OCI-M2 (cell line): ENCODE measurements around the gene CYP20A1.

Source experiments
- DNase-seq: peaks from one replicate; lab custom pipeline; 2025; ENCODE audit not compliant: unreplicated experiment; lab: John Stamatoyannopoulos, UW

The CYP20A1 gene

DNA sequence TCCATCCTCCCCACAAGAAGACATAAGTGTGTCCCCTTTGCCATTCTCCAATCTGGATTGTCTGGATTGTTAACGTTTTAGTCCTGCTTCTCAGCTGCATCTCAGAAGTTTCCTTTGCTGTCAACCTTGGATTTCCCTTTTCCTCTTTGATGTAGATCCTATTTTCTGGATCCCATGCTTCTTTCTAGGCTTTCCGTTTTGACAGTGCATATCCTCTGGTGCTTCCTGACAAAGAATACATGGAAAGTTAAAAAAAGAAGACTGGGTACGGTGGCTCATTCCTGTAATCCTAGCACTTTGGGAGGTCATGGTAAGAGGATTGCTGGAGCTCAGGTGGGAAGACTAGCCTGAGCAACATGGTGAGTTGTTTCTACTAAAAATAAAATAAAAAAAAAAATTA, 116.1 kb downstream of the CYP20A1 start:
- DNase-seq, result no peak
